ENCODE measurements around the gene CCRL2.

Gene CCRL2, protein sequence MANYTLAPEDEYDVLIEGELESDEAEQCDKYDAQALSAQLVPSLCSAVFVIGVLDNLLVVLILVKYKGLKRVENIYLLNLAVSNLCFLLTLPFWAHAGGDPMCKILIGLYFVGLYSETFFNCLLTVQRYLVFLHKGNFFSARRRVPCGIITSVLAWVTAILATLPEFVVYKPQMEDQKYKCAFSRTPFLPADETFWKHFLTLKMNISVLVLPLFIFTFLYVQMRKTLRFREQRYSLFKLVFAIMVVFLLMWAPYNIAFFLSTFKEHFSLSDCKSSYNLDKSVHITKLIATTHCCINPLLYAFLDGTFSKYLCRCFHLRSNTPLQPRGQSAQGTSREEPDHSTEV

GRCh38 chr3:46406788-46407611, at the start of gene CCRL2, which contains the start of gene CCR5AS:
Gene CCRL2, plus strand, starts transcription at chr3:46407259. Its CDS starts 821 bp downstream, at chr3:46408080.
Gene CCR5AS, minus strand, starts transcription at chr3:46407066.
- peak; percentile 14 for DNase-seq (ENCODE audit: low read depth)

DNA sequence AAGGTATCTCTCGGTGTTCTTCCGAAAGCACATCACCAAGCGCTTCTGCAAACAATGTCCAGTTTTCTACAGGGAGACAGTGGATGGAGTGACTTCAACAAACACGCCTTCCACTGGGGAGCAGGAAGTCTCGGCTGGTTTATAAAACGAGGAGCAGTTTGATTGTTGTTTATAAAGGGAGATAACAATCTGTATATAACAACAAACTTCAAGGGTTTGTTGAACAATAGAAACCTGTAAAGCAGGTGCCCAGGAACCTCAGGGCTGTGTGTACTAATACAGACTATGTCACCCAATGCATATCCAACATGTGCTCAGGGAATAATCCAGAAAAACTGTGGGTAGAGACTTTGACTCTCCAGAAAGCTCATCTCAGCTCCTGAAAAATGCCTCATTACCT, 48.6 kb upstream of the CCRL2 start:
- no peak for DNase-seq (ENCODE audit: low read depth)

GRCh38 chr3:46359733-46360493, 47.1 kb upstream of the CCRL2 start:
- no peak for DNase-seq (ENCODE audit: low read depth)

DNA sequence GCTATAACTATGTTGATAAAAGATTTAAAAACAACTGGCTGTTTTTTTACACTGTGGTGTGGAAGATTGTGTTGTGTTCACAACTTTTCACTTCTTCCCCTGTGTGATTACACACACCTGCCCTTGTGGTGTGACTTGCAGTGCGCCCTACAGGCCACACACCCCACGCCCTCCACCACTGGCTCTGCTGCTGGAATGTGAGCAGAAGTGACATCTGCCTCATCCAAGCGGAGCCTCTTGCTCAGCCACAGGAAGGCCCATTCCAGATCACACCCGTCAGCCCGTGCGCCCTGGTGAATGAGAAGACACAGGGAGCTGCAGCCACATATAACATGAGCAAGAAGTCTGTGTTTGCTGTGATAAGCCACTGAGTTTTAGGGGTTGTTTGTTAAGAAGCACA, 46.2 kb upstream of the CCRL2 start:
- DNase-seq (ENCODE audit: low read depth), result no peak

DNA sequence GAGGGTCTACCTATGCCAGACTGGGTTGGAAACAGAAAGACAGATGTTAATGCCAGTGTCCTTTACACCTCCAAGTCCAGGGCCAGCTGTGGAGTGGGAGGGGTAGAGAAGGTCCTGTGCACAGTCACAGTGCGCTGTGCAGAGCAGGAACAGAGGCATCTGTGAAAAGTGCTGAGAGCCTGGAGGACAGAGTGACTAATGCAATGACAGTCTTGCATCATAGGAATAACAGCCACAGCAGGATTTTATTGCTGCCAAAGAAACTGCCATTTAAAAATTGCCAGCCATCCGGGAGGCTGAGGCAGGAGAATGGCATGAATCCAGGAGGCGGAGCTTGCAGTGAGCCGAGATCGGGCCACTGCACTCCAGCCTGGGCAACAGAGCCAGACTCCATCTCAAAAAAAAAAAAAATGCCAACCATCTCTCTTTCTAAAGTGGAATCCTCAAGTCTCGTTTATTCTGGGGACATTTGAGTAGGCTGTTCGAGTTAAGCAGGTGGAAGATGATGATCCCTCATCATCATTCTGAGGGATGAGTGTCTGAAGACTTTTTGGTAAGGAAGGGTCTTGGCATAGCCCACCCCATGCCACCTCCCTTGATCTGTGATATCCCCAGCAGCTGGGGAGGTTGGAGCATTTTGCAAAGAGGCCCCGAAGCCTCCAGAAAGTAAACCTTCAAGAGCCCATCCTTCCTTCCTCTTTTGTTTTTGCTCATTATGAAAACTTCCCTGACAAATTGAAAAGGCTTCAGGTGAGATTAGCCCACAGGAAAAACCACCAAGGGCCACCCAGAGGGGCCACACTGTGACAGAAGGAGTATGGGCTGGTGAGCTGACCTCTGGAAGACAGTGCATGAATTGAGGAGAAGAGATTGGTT, 45.4 kb upstream of the CCRL2 start:
- DNase-seq (ENCODE audit: low read depth), result no peak

- no peak for DNase-seq (ENCODE audit: low read depth)
Measured at GRCh38 chr3:46365041-46365440, 42.0 kb upstream of the CCRL2 start.

DNA sequence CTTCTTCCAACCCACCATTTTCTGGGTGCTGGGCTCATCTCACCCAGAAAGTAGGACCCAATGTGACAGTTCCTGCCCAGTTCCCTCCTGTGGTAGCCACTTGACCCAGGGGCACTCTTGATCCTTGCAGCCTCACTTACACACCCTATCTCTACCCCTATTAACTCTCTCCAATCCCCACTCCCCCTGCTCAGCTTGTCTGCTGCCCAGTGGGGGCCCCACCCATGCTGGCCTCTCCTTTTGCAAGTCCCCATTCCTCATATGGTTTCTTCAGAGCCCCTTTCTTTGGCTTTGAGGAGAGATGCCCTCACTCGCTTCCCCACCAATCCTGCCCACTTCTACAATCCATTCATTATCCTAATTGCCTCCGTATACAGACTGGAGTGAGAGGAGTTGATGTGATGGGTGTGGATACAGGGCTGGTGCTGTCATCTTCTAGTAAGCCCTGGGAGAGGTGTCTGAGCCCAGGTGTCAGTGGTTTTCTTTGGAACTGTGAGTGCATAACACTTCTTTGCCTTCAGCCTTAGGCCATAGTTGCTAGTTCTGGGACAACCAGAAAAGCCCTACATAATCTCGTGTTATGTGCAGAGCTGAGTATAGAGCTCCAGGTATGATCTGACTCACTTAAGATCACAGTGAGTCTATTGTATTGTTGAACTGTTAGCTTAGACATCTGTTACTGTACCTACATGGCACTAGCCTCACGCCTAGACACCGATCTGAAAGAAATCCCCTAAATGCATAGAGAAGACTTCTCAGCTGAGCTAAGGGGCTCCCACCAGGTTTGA, 41.1 kb upstream of the CCRL2 start:
- DNase-seq (ENCODE audit: low read depth), result no peak

- DNase-seq (ENCODE audit: low read depth), result no peak
Measured at GRCh38 chr3:46367811-46368210, 39.2 kb upstream of the CCRL2 start.

DNA sequence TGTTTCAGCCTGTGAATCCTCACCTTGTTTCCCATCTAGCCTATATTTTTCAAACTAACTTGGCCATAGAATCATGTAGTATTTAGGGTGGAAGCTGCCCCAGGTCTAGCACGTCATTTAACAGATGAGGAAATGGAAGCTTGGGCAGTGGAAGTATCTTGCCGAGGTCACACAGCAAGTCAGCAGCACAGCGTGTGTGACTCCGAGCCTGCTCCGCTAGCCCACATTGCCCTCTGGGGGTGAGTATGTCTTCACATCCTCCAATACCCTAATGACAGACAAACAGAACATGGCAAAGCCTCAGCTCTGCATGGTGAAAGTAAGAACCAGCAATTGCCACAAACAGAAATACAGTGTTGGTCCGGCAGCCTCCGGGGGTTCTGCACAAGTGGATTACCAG, 38.5 kb upstream of the CCRL2 start:
- DNase-seq (ENCODE audit: low read depth), result peak; percentile 24

DNA sequence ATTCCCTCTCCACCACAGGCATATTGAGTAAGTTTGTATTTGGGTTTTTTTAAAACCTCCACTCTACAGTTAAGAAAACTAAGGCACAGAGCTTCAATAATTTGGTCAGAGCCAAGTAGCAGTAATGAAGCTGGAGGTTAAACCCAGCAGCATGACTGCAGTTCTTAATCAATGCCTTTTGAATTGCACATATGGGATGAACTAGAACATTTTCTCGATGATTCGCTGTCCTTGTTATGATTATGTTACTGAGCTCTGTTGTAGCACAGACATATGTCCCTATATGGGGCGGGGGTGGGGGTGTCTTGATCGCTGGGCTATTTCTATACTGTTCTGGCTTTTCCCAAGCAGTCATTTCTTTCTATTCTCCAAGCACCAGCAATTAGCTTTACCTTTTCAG, 37.9 kb upstream of the CCRL2 start:
- DNase-seq (ENCODE audit: low read depth), result no peak

DNA sequence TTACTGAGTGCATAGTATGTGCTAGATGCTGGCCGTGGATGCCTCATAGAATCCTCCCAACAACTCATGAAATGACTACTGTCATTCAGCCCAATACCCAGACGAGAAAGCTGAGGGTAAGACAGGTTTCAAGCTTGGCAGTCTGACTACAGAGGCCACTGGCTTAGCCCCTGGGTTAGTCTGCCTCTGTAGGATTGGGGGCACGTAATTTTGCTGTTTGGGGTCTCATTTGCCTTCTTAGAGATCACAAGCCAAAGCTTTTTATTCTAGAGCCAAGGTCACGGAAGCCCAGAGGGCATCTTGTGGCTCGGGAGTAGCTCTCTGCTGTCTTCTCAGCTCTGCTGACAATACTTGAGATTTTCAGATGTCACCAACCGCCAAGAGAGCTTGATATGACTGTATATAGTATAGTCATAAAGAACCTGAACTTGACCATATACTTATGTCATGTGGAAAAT, 37.4 kb upstream of the CCRL2 start:
- DNase-seq (ENCODE audit: low read depth), result no peak

- DNase-seq (ENCODE audit: low read depth), result no peak
Measured at GRCh38 chr3:46370839-46371518, 36.1 kb upstream of the CCRL2 start, which contains the start of gene CCR5. Gene CCR5, plus strand, starts transcription at chr3:46370946. Its CDS starts 1,957 bp downstream, at chr3:46372903.

DNA sequence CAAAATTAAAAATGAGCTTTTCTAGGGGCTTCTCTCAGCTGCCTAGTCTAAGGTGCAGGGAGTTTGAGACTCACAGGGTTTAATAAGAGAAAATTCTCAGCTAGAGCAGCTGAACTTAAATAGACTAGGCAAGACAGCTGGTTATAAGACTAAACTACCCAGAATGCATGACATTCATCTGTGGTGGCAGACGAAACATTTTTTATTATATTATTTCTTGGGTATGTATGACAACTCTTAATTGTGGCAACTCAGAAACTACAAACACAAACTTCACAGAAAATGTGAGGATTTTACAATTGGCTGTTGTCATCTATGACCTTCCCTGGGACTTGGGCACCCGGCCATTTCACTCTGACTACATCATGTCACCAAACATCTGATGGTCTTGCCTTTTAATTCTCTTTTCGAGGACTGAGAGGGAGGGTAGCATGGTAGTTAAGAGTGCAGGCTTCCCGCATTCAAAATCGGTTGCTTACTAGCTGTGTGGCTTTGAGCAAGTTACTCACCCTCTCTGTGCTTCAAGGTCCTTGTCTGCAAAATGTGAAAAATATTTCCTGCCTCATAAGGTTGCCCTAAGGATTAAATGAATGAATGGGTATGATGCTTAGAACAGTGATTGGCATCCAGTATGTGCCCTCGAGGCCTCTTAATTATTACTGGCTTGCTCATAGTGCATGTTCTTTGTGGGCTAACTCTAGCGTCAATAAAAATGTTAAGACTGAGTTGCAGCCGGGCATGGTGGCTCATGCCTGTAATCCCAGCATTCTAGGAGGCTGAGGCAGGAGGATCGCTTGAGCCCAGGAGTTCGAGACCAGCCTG, 35.3 kb upstream of the CCRL2 start:
- no peak for DNase-seq (ENCODE audit: low read depth)

DNA sequence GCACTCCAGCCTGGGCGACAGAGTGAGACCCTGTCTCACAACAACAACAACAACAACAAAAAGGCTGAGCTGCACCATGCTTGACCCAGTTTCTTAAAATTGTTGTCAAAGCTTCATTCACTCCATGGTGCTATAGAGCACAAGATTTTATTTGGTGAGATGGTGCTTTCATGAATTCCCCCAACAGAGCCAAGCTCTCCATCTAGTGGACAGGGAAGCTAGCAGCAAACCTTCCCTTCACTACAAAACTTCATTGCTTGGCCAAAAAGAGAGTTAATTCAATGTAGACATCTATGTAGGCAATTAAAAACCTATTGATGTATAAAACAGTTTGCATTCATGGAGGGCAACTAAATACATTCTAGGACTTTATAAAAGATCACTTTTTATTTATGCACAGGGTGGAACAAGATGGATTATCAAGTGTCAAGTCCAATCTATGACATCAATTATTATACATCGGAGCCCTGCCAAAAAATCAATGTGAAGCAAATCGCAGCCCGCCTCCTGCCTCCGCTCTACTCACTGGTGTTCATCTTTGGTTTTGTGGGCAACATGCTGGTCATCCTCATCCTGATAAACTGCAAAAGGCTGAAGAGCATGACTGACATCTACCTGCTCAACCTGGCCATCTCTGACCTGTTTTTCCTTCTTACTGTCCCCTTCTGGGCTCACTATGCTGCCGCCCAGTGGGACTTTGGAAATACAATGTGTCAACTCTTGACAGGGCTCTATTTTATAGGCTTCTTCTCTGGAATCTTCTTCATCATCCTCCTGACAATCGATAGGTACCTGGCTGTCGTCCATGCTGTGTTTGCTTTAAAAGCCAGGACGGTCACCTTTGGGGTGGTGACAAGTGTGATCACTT, 34.3 kb upstream of the CCRL2 start:
- DNase-seq (ENCODE audit: low read depth), result no peak

GRCh38 chr3:46374755-46375154, 32.3 kb upstream of the CCRL2 start:
- no peak for DNase-seq (ENCODE audit: low read depth)

DNA sequence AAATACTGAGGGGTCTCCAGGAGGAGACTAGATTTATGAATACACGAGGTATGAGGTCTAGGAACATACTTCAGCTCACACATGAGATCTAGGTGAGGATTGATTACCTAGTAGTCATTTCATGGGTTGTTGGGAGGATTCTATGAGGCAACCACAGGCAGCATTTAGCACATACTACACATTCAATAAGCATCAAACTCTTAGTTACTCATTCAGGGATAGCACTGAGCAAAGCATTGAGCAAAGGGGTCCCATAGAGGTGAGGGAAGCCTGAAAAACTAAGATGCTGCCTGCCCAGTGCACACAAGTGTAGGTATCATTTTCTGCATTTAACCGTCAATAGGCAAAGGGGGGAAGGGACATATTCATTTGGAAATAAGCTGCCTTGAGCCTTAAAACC, 31.8 kb upstream of the CCRL2 start:
- no peak for DNase-seq (ENCODE audit: low read depth)

GRCh38 chr3:46375814-46376213, 31.2 kb upstream of the CCRL2 start:
- DNase-seq (ENCODE audit: low read depth), result no peak

- peak; percentile 29 for DNase-seq (ENCODE audit: low read depth)
Measured at GRCh38 chr3:46378426-46378942, 28.6 kb upstream of the CCRL2 start.

Measured in stimulated activated CD4-positive, alpha-beta T cell treated with anti-CD3 and anti-CD28 coated beads, Interleukin-2, amount 100 ng/mL, for 4 hours (primary cell).